Stimulated activated CD8-positive, alpha-beta memory T cell treated with anti-CD3 and anti-CD28 coated beads, Interleukin-15, amount 100 ng/mL, for 1 hour (primary cell): Measurements from ENCODE around the gene TARM1.
A peak's percentile ranks its signal among the peaks of the same experiment; 100 is the strongest.

Source experiments
- DNase-seq: peaks from one replicate; pipeline ENCODE4 v3.0.0-alpha.2; 2020; ENCODE audit warnings: low read depth

TARM1 gene

GRCh38 chr19:54030895-54031586 is 50.1 kb downstream of the TARM1 start:
- DNase-seq: no peak

- DNase-seq: peak; percentile 27
These were observed 51.2 kb downstream of the TARM1 start for GRCh38 chr19:54029930-54030490.

GRCh38 chr19:54029301-54029700 is 51.9 kb downstream of the TARM1 start:
- DNase-seq: no peak

GRCh38 chr19:54026656-54027055 is 54.5 kb downstream of the TARM1 start:
- no peak for DNase-seq

GRCh38 chr19:54024660-54025059 is 56.5 kb downstream of the TARM1 start:
- no peak for DNase-seq

- DNase-seq: no peak
These were observed 58.0 kb downstream of the TARM1 start for GRCh38 chr19:54023191-54023590.

GRCh38 chr19:54021932-54022331 is 59.2 kb downstream of the TARM1 start:
- DNase-seq: no peak

- DNase-seq: no peak
These were observed 59.8 kb downstream of the TARM1 start for GRCh38 chr19:54021363-54021762.
